Measurements from ENCODE around the gene DAPP1.
"Not testable (repeated sequence)": the region's sequence is repeated elsewhere in the genome, so short reads cannot be mapped to it uniquely, and the experiment has no call there.

The DAPP1 gene

GRCh38 chr4:99816545-99817308, at the start of gene DAPP1:
Gene DAPP1 (plus strand): TSS chr4:99816827. CDS start chr4:99816914, 87 bp downstream.
- FAIRE-seq (no peak), DNase-seq (ENCODE audit: low spot score) (no peak)

DNA sequence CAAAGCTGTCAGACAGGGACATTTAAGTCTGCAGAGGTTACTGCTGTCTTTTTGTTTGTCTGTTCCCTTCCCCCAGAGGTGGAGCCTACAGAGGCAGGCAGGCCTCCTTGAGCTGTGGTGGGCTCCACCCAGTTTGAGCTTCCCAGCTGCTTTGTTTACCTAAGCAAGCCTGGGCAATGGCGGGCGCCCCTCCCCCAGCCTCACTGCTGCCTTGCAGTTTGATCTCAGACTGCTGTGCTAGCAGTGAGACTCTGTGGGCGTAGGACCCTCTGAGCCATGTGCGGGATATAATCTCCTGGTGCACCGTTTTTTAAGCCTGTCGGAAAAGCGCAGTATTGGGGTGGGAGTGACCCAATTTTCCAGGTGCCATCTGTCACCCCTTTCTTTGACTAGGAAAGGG, 45.8 kb upstream of the DAPP1 start:
- not testable (repeated sequence) for FAIRE-seq; DNase-seq (ENCODE audit: low spot score)

- no peak for FAIRE-seq
Observed at GRCh38 chr4:99783940-99784339, 32.7 kb upstream of the DAPP1 start.

DNA sequence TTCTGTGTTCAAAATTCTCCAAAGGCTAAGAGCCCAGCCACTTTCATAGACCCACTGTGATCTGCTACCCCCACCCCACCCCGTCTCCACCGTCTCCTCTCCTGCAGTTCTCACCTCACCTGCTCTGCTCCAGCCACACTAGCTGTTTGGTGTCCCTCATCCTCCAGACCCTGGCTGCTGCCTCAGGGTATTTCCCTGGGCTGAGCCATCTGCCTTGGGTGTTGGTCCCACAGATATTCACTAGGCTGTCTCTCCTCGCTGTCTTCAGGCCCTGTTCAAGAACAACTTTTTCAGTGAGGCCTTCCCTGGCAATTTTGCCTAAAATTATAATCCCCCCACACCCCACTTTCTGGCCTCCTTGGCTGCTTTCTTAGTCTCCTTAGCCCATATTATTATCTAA, 31.8 kb upstream of the DAPP1 start:
- DNase-seq (ENCODE audit: low spot score) (no peak), FAIRE-seq (no peak)

More at GRCh38 chr4:99783940-99784339, 32.7 kb upstream of the DAPP1 start:
- DNase-seq (ENCODE audit: low spot score) = no peak

DNA sequence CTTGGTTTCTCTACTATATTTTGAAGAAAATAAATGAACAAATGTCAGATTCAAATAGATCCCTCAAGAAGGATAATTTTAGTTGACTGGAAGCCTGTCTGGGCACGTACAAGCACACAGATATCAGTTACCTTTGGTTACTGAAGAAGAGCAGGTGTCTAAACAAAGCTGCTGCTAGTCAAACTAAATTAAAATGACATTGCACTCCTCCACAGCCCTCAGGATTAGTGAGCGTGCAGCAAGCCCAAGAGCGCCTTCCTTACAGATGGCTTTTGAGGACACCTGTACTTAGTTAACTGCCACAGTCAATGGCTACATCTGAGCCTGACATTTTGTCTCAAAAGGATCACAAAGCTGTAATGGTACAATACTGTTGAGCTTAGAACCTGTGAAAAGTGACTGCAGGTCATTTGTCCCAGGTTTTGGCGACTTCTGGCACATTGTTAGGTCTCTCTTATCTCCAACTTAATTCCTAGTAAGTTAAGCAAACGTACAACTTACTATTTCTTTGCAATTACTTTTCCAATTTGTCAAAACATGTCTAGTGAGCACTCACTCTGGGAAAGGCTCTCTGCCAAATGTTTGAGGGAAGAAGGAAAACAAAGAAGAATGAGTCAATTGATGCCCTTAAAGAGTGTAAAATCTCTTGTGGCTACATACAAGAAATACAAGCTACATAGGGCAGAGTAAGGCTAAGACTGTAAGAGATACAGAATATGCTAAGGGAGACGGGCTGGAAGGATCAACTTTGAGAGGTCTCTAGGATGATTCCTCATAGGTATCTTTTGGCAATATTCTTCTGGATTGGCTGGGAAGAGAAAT, 25.6 kb upstream of the DAPP1 start:
- FAIRE-seq (no peak), DNase-seq (ENCODE audit: low spot score) (no peak)

DNA sequence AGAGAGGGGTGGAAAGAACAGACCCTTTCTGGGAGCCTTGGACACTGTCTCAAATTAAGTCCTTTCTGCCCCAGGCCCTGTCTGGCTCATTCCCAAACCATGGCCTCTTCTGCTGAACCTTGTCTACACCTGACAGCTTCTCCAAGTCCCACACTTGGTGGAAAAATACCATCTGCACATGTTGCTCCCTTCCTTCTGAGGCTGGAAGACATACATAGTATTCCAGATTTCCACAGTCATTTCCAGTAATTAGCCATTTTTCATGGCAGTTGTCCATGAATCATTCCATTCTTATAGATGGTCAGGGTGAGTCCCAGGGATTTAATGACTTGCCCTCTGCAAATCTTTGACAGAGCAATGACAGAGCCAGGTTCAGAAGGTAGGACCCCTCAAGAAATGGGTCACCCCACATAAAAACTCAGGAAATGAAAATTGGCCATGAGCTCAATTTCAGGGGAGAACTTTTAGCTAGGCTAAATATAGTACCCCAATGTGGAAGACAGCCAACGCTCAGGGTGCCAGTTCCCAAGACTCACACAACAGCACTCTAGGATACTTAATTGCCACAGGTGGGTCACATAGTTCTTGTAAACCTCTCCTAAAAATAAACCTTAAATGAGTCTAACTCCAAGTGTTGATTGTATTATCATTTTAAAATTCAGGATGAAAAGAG, 16.2 kb upstream of the DAPP1 start:
- DNase-seq (ENCODE audit: low spot score) = no peak
- FAIRE-seq = no peak

- DNase-seq (ENCODE audit: low spot score) = no peak
- no peak for FAIRE-seq
Observed at GRCh38 chr4:99801005-99801699, 15.5 kb upstream of the DAPP1 start.

GRCh38 chr4:99803566-99804101, 13.0 kb upstream of the DAPP1 start:
- no peak for FAIRE-seq

DNA sequence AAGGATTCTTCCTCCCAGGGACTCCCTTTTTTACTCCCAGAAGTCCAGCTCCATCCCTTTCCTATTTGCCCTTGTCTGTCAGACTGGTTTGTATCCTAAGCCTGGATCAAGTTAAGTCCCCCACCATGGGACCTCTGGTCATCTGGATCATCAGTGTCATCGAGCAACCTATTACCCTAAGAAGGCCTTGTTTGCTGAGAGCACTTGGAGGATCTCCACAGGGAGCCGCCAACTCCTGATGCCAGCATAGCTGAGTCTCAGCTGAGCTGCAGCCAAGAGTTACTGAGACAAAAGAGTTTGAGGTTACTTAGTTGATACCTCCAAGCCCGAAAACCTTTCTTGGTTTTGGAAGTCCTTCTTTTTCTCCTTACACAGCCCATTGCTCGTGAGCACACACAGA, 10.1 kb upstream of the DAPP1 start:
- FAIRE-seq (no peak), DNase-seq (ENCODE audit: low spot score) (no peak)

More at GRCh38 chr4:99803566-99804101, 13.0 kb upstream of the DAPP1 start:
- DNase-seq (ENCODE audit: low spot score) = no peak

- DNase-seq (ENCODE audit: low spot score) (no peak), FAIRE-seq (no peak)
Observed at GRCh38 chr4:99807666-99808065, 9.0 kb upstream of the DAPP1 start.

GRCh38 chr4:99808260-99808857, 8.3 kb upstream of the DAPP1 start:
- DNase-seq (ENCODE audit: low spot score) (peak; percentile 35), FAIRE-seq (no peak)

DNA sequence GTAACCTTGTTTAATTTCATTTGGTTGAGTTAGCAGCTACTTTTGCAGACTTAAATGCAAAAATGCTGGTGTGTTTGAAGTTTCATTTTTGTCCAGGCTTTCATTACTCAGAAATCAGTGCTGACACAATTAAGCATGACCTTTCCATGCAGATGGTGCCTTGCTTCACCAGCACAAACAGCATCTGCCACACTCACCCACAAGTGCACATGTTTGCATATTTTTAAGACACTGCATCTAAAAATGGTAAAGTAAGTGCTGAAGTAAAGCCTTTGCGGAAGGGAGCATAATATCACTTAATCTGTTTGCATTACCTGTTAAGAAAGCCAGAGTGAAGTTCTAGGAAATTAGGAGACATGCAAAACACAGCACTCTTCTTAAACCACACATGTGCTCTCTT, 7.3 kb upstream of the DAPP1 start:
- no peak for DNase-seq (ENCODE audit: low spot score)
- no peak for FAIRE-seq

- DNase-seq (ENCODE audit: low spot score) (no peak), FAIRE-seq (no peak)
Observed at GRCh38 chr4:99810536-99810935, 6.1 kb upstream of the DAPP1 start.

- FAIRE-seq (no peak), DNase-seq (ENCODE audit: low spot score) (no peak)
Observed at GRCh38 chr4:99811117-99811516, 5.5 kb upstream of the DAPP1 start.

GRCh38 chr4:99811850-99812249, 4.8 kb upstream of the DAPP1 start:
- DNase-seq (ENCODE audit: low spot score) = no peak

GRCh38 chr4:99815597-99816011, 1.0 kb upstream of the DAPP1 start:
- FAIRE-seq = no peak

More at GRCh38 chr4:99811850-99812249, 4.8 kb upstream of the DAPP1 start:
- FAIRE-seq = no peak

GRCh38 chr4:99817309-99817890, 773 bp downstream of the DAPP1 start:
- FAIRE-seq = no peak
- DNase-seq (ENCODE audit: low spot score) = no peak

More at GRCh38 chr4:99815597-99816011, 1.0 kb upstream of the DAPP1 start:
- peak; percentile 6 for DNase-seq (ENCODE audit: low spot score)

GRCh38 chr4:99818661-99819060, 2.0 kb downstream of the DAPP1 start:
- no peak for DNase-seq (ENCODE audit: low spot score)
- FAIRE-seq = no peak

DNA sequence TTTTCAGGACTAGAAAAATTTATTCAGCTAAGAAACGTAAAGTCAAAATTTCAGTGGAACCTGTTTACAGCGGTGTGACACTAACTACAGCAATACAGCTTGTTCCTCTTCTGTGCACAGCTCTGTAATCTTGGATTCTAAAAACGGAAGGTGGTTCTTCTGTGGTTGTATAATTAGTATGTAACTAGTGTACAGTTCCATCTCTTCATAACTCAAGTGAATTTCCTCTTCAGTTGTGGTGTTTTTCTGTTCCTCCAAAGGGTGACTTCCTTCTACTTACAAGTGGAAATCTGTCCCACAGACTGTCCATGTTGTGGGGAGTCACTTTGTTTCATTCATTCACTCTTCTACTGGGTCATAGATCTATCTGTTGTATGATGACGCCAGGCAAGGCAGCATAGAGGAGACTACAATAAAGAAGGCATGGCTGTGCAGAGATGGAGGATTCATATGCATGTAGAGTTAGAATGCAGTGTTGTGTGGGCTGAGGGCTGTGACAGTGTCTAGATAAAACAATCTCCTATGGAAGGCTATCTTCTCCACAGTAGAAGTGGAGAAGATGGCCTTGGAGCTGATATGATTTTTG, 5.4 kb downstream of the DAPP1 start:
- no peak for FAIRE-seq
- DNase-seq (ENCODE audit: low spot score) = no peak

- DNase-seq (ENCODE audit: low spot score) (no peak), FAIRE-seq (no peak)
Observed at GRCh38 chr4:99822734-99823133, 6.1 kb downstream of the DAPP1 start.

Measured in RCC 7860 (cell line).